Right lobe of liver (tissue), 6 donors: ENCODE data around the gene SF1. TPM values are rescaled to one million over a fixed set of nuclear protein-coding genes. Genes with fewer than 3 reads are reported as not detected.

Experiments used
- ATAC-seq, 4 donors: fragments of 200-7000 bp; cut with Tn5 transposase; one replicate each; pipeline ENCODE4 v1.9.1; 2020; ENCODE audit warnings: mild to moderate bottlenecking in 4 of 4, moderate library complexity in 4 of 4
- DNase-seq, 3 donors: peaks; one replicate each; pipeline ENCODE4 v3.0.0-alpha.2; 2020
- H3K27ac ChIP-seq, 3 donors: fragments of 200-600 bp; one replicate each; pipeline ENCODE4 v1.8.0; 2022
- H3K27me3 ChIP-seq, 2 donors: fragments of 200-600 bp; one replicate each; pipeline ENCODE4 v1.8.0; 2022
- H3K36me3 ChIP-seq, 4 donors: fragments of 200-600 bp; sonication (generic) in 1 of 4; one replicate each; pipeline versions ENCODE4 v1.5.1 to v1.8.0; 2017 to 2022; ENCODE audit warnings: control low read depth in 1 of 4
- H3K4me1 ChIP-seq, 4 donors: fragments of 200-600 bp; sonication (generic) in 1 of 4; one replicate each; pipeline versions ENCODE4 v1.5.1 to v1.8.0; 2017 to 2022; ENCODE audit warnings: control low read depth in 1 of 4
- H3K4me3 ChIP-seq, 3 donors: fragments of 200-600 bp; one replicate each; pipeline ENCODE4 v1.8.0; 2022
- H3K9me3 ChIP-seq, 4 donors: fragments of 200-600 bp; sonication (generic) in 1 of 4; one replicate each; pipeline versions ENCODE4 v1.5.1 to v1.8.0; 2017 to 2022; ENCODE audit warnings: control low read depth in 1 of 4
- POLR2A ChIP-seq: fragments of 450-650 bp; IDR thresholded peaks from one replicate; pipeline ENCODE4 v1.6.1; 2017; ENCODE audit warnings: antibody characterized with exemption, mild to moderate bottlenecking
- WGBS: methylation state at CpG from one replicate; pipeline ENCODE4 v1.1.6; 2018; ENCODE audit warnings: low coverage, low lambda C conversion rate; ENCODE audit not compliant: insufficient coverage; ENCODE audit errors: missing lambda C conversion rate; 5-methylcytosine and 5-hydroxymethylcytosine counted together
- intact Hi-C, 2 donors: fragments of 100-400 bp; cut with DNase I; formaldehyde crosslinking; loops; one replicate each; pipeline versions ENCODE4 v1.11.2 to v1.14.1; 2022
- total RNA-seq, 6 experiments: library from RNA; depleted of rRNA in 2 of 6; stranded (reverse); fragments of >200 nt in 2 of 6; fragmentation: NEBNext Ultra II Directional in 3 of 6; extraction: Animal tissue kit (Norgen Biotek cat#: 25700) in 3 of 6; gene quantifications; one replicate each; pipeline versions ENCODE4 v1.1.0 to v1.2.4, GENCODE V29; 2016 to 2023
- TF ChIP-seq, protein P1 (sequence below), 4 donors: fragments of 200-600 bp in 3 of 4; fragments of 450-650 bp in 1 of 4; IDR thresholded peaks; one replicate each; pipeline versions ENCODE4 v1.5.1 to v1.8.0; 2016 to 2022; ENCODE audit warnings: antibody characterized with exemption in 4 of 4, mild to moderate bottlenecking in 2 of 4
- donor health status: DM: no; HTN: yes; CAD: no.
- donor health status: DM: no; HTN: no; CAD: no.
- donor health status: DM: no; HTN: no; CAD: no.
- donor health status: DM: no; HTN: yes; CAD: no.
- donor health status: DM: no; HTN: yes; CAD: no.

SF1 gene
- total RNA-seq, 6 experiments from 2014 or later, result 92.7 to 164 (median 141) TPM

DNA sequence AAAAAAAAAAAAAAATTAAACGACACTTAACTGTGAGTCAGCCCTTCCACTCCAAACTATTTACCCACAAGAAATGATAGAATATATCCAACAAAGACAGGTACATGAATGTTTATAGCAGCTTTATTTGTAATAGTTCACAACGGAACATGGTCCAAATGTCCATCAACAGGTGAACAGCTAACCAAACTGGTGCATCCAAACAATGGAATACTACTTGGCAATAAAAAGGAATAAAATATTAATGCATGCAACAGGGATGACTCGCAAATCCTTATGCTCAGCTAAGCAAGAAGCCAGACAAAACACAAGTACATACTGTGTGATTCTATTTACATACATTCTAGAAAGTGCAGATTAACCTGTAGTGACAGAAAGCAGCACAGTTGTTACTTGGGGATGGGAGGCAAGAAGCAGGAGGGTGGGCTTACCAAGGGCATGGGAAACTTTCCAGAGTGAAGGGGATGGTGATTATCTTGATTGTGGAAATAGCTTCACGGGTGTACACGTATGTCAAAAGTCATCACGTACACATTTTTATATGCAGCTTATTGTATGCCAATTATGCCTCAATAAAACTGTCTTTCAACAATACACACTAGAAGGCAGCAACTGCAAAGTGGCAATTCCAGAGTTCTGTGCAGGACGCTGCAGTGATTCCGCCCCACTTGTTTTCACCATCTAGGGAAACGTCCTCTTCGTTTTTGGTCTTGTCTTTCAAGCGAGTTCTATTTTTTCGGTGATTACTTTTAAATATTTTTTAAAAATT is 6.7 kb upstream of the SF1 start:
- ATAC-seq, result no peak
- Histone ChIP-seq H3K36me3 (no peaks in the 10 kb centered on the region), H3K27ac (no peak overlapping the region), H3K4me1 (peaks cover 0 to under 1% (median 0%) of the 10 kb centered on the region in 4 donors), H3K9me3 (no peaks in the 10 kb centered on the region), H3K27me3 (no peaks in the 10 kb centered on the region), H3K4me3 (no peak overlapping the region)
- intact Hi-C loops, result loop anchor here in 1 of 2 donors (10.0 kb wide), 1 partner anchor 60 kb away; the partner anchor contains the start of gene CDC42BPG
- TF ChIP-seq, protein P1, sequence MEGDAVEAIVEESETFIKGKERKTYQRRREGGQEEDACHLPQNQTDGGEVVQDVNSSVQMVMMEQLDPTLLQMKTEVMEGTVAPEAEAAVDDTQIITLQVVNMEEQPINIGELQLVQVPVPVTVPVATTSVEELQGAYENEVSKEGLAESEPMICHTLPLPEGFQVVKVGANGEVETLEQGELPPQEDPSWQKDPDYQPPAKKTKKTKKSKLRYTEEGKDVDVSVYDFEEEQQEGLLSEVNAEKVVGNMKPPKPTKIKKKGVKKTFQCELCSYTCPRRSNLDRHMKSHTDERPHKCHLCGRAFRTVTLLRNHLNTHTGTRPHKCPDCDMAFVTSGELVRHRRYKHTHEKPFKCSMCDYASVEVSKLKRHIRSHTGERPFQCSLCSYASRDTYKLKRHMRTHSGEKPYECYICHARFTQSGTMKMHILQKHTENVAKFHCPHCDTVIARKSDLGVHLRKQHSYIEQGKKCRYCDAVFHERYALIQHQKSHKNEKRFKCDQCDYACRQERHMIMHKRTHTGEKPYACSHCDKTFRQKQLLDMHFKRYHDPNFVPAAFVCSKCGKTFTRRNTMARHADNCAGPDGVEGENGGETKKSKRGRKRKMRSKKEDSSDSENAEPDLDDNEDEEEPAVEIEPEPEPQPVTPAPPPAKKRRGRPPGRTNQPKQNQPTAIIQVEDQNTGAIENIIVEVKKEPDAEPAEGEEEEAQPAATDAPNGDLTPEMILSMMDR (IDR thresholded peaks at IDR 0.05), result no peak
- no peak for TF ChIP-seq POLR2A
- no peak for DNase-seq
- WGBS, result 75% methylated on average over 11 of the region's 12 CpGs

- H3K4me1 ChIP-seq, result peaks cover 2 to 25% (median 12%) of the 10 kb centered on the region in 4 donors
- H3K27me3 ChIP-seq, result no peaks in the 10 kb centered on the region
- TF ChIP-seq, protein P1 (IDR thresholded peaks at IDR 0.05), result no peak
- TF ChIP-seq POLR2A, result no peak
- DNase-seq (no peak), ATAC-seq (peak in 2 of 4 donors; percentile 0 to 5)
- peak overlapping the region; percentile 92 to 95 (median 93) for H3K4me3 ChIP-seq
- H3K27ac ChIP-seq, result peak overlapping the region; percentile 98 to 99 (median 98)
- intact Hi-C loops, result no loop called here
- no CpG with 5 or more reads among the region's 28 CpGs for WGBS
- H3K9me3 ChIP-seq, result no peaks in the 10 kb centered on the region
- peaks cover 5 to 34% (median 28%) of the 10 kb centered on the region in 4 donors for H3K36me3 ChIP-seq
These were observed 194 bp downstream of the SF1 start for GRCh38 chr11:64778223-64778472.

DNA sequence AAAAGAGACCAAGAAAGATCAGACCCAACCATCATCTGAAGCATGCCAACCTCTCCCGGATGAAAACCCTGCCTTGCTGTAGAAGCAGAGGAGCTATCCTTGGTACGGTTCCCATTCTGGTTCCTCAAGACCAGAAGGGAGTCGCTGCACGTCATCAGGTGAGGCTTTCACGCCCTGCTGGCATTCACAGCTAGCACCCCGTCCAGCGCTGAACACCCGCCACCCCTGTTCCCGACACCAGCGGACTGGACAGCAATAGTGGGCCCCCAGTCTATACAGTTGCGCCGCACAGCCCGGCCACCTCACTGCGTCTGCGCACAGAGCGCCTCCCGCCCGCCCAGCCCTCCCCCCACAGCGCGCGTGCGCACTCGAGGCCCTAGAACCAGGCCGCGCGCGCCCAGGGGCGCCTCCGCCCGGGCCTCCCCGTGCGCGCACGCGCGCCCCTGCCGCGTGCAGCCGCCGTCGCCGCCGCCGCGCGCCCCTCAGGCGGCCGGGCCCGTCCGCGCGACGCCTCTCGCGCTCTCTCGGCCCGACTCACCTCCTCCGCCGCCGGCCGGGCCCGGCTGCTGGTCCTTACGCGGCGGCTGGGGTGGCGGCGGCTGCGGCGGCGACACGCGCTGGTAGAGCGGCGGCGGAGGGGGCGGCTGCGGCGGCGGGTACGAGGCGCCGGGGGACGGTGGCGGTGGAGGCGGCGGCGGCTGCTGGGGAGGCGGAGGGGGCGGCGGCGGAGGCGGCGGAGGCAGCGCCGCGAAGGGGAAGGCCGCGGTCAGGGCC is 706 bp downstream of the SF1 start:
- ATAC-seq, result peak; percentile 14 to 33 (median 28)
- TF ChIP-seq, protein P1 (IDR thresholded peaks at IDR 0.05), result no peak
- TF ChIP-seq POLR2A, result no peak
- intact Hi-C loops, result no loop called here
- Histone ChIP-seq H3K27me3 (no peaks in the 10 kb centered on the region), H3K36me3 (peaks cover 10 to 39% (median 31%) of the 10 kb centered on the region in 4 donors), H3K27ac (peak overlapping the region; percentile 98 to 99 (median 98)), H3K9me3 (no peaks in the 10 kb centered on the region), H3K4me3 (peak overlapping the region; percentile 92 to 95 (median 93)), H3K4me1 (peaks cover 2 to 25% (median 12%) of the 10 kb centered on the region in 4 donors)
- peak; percentile 86 to 90 (median 88) for DNase-seq
- 0% methylated on average over 5 of the region's 98 CpGs for WGBS

DNA sequence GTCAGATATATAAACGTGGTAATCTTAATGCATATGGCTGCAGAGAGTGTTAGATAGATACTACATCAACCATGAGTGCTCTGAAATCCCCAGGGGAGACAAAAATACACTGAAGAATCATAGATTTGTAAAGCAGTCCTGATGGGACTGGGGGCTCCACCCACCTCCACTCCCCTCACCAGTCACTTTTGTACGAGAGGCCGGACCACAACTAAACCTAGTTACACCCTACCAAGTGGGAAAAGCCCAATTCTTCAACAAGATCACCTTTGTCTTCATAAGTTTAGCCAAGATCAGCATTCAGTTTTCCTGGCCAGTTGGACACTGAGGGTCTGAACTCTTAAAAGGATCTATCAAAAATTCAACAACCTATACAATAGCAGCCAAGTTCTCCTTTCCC is 1.5 kb downstream of the SF1 start:
- TF ChIP-seq, protein P1 (IDR thresholded peaks at IDR 0.05), result no peak
- no peak for TF ChIP-seq POLR2A
- peak in 1 of 3 donors; percentile 18 for DNase-seq
- Histone ChIP-seq H3K27ac (peak overlapping the region in 2 of 3 donors; percentile 14 to 45), H3K27me3 (no peaks in the 10 kb centered on the region), H3K4me1 (peaks cover 2 to 25% (median 12%) of the 10 kb centered on the region in 4 donors), H3K4me3 (peak overlapping the region; percentile 74 to 92 (median 83)), H3K36me3 (peaks cover 11 to 46% (median 37%) of the 10 kb centered on the region in 4 donors), H3K9me3 (no peaks in the 10 kb centered on the region)
- 17% methylated on average over 3 of the region's 3 CpGs for WGBS
- no peak for ATAC-seq
- intact Hi-C loops, result no loop called here
